ENCODE results near the gene HS1BP3.

- TF ChIP-seq, protein P1, sequence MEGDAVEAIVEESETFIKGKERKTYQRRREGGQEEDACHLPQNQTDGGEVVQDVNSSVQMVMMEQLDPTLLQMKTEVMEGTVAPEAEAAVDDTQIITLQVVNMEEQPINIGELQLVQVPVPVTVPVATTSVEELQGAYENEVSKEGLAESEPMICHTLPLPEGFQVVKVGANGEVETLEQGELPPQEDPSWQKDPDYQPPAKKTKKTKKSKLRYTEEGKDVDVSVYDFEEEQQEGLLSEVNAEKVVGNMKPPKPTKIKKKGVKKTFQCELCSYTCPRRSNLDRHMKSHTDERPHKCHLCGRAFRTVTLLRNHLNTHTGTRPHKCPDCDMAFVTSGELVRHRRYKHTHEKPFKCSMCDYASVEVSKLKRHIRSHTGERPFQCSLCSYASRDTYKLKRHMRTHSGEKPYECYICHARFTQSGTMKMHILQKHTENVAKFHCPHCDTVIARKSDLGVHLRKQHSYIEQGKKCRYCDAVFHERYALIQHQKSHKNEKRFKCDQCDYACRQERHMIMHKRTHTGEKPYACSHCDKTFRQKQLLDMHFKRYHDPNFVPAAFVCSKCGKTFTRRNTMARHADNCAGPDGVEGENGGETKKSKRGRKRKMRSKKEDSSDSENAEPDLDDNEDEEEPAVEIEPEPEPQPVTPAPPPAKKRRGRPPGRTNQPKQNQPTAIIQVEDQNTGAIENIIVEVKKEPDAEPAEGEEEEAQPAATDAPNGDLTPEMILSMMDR (conservative IDR thresholded peaks at IDR 0.05) = no peak
- TF ChIP-seq EZH2 (IDR thresholded peaks at IDR 0.05; ENCODE audit: low read depth) = no peak
Observed at GRCh38 chr2:20675701-20676352, 24.9 kb upstream of the HS1BP3 start.

All from PC-9 (cell line).